HepG2 (cell line): Measurements from ENCODE around the gene CASKIN2. TPM values are rescaled to one million over a fixed set of nuclear protein-coding genes. Genes with fewer than 3 reads are reported as not detected.

Source experiments
- FOXA1 ChIP-seq, 2 experiments: fragments of 450-650 bp in 1 of 2; sonication (generic) in 1 of 2; formaldehyde crosslinking in 1 of 2; IDR thresholded peaks; 2 replicates each; pipeline versions ENCODE4 v1.4.0 to v1.6.1; 2016 to 2020; ENCODE audit warnings: missing genetic modification reagents in 1 of 2
- HNRNPH1 ChIP-seq: fragments of 200-400 bp; formaldehyde crosslinking; optimal IDR thresholded peaks from 2 replicates; pipeline ENCODE3; 2017; ENCODE audit warnings: mild to moderate bottlenecking, low read depth, low read length
- KAT8 ChIP-seq: IDR thresholded peaks from 2 replicates; pipeline ENCODE4 v1.6.1; 2016; ENCODE audit warnings: missing genetic modification reagents, missing compliant biosample characterization
- NCOA2 ChIP-seq: sonication (generic); formaldehyde crosslinking; IDR thresholded peaks from 2 replicates; pipeline ENCODE4 v1.8.0; 2022; ENCODE audit warnings: inconsistent platforms
- NRL ChIP-seq: sonication (generic); formaldehyde crosslinking; IDR thresholded peaks from 2 replicates; pipeline ENCODE4 v1.5.0; 2020; ENCODE audit warnings: missing genetic modification reagents, mild to moderate bottlenecking, moderate library complexity, borderline replicate concordance
- PHF21A ChIP-seq: sonication (generic); formaldehyde crosslinking; IDR thresholded peaks from 2 replicates; pipeline ENCODE4 v1.5.0; 2020; ENCODE audit warnings: mild to moderate bottlenecking, missing genetic modification reagents
- ZNF251 ChIP-seq: sonication (generic); formaldehyde crosslinking; IDR thresholded peaks from 2 replicates; pipeline ENCODE4 v1.9.0; 2021; ENCODE audit warnings: mild to moderate bottlenecking, missing genetic modification reagents
- polyA plus RNA-seq, 8 experiments: library from polyadenylated mRNA; depleted of rRNA in 3 of 8; stranded (reverse) in 7 of 8; unstranded in 1 of 8; fragments of >200 nt; fragmentation: Illumina TruSeq in 4 of 8; extraction: Trizol in 4 of 8; gene quantifications; 2 replicates each; pipeline versions ENCODE4 v1.2.1 to v1.2.3, GENCODE V29; 2011 to 2016; ENCODE audit warnings: low read depth in 4 of 8, missing spikeins in 1 of 8, mixed read lengths in 1 of 8; ENCODE audit not compliant: insufficient read depth in 1 of 8
- total RNA-seq, 5 experiments: library from RNA; depleted of rRNA; stranded (reverse); fragments of >200 nt; fragmentation: Illumina TruSeq; extraction: Trizol; gene quantifications; 2 replicates each; pipeline ENCODE4 v1.2.3, GENCODE V29; 2016; ENCODE audit warnings: low read depth in 1 of 5
- TF ChIP-seq, protein P1 (sequence below), 2 experiments: sonication (generic) in 1 of 2; formaldehyde crosslinking in 1 of 2; IDR thresholded peaks; 2 replicates each; pipeline versions ENCODE4 v1.4.0 to v1.6.1; 2016 to 2020; ENCODE audit warnings: borderline replicate concordance in 1 of 2, low read depth in 1 of 2, mild to moderate bottlenecking in 1 of 2, missing genetic modification reagents in 1 of 2
- TF ChIP-seq, protein P2 (sequence below): sonication (generic); formaldehyde crosslinking; IDR thresholded peaks from 2 replicates; pipeline ENCODE4 v1.5.1; 2020; ENCODE audit warnings: mild to moderate bottlenecking, moderate library complexity, missing genetic modification reagents
- TF ChIP-seq, protein P3 (sequence below): sonication (generic); formaldehyde crosslinking; IDR thresholded peaks from 2 replicates; pipeline ENCODE4 v1.8.1; 2023; ENCODE audit warnings: mild to moderate bottlenecking, missing genetic modification reagents
- TF ChIP-seq, protein P4 (sequence below): sonication (generic); formaldehyde crosslinking; IDR thresholded peaks from 2 replicates; pipeline ENCODE4 v1.4.0; 2020; ENCODE audit warnings: missing genetic modification reagents, borderline replicate concordance
- TF ChIP-seq, protein P5 (sequence below): sonication (generic); formaldehyde crosslinking; IDR thresholded peaks from 2 replicates; pipeline ENCODE4 v1.4.0; 2020; ENCODE audit warnings: mild to moderate bottlenecking, missing genetic modification reagents

Gene CASKIN2
- total and polyA plus RNA-seq, 2 of the 13 experiments (the other 11 are each of a cell fraction or from before 2014, with no cell fraction given): 5.2 to 7.8 TPM

DNA sequence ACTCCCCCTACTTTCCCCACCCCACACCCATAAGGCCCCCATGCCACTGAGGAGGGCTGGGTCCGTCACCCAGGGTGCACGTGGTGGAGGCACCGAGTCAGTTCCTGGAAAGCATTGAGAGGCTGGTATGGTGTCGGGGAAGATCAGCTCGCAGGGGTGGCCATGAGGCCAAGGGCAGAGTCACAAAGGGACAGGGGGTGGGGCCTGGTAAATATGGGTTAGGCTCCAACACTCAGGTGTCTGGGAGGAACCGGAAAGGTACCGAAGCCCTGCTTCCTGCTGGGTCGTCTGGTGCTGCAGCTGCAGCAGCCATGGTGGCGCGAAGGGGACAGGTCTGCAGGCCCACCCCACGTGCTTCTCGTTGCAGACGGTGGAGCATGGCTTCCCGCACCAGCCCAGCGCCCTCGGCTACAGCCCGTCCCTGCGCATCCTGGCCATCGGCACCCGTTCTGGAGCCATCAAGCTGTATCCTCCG is 40.4 kb upstream of the CASKIN2 start (continued):
- TF ChIP-seq, protein P1, sequence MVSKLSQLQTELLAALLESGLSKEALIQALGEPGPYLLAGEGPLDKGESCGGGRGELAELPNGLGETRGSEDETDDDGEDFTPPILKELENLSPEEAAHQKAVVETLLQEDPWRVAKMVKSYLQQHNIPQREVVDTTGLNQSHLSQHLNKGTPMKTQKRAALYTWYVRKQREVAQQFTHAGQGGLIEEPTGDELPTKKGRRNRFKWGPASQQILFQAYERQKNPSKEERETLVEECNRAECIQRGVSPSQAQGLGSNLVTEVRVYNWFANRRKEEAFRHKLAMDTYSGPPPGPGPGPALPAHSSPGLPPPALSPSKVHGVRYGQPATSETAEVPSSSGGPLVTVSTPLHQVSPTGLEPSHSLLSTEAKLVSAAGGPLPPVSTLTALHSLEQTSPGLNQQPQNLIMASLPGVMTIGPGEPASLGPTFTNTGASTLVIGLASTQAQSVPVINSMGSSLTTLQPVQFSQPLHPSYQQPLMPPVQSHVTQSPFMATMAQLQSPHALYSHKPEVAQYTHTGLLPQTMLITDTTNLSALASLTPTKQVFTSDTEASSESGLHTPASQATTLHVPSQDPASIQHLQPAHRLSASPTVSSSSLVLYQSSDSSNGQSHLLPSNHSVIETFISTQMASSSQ (IDR thresholded peaks at IDR 0.05; ENCODE audit: low read depth): no peak
- TF ChIP-seq, protein P1 (CRISPR knock-in tag; IDR thresholded peaks at IDR 0.05; ENCODE audit: borderline replicate concordance): peak; percentile 57; the same call in 1 of the 2 replicates
- no peak for TF ChIP-seq KAT8 (CRISPR knock-in tag)
- TF ChIP-seq, protein P2, sequence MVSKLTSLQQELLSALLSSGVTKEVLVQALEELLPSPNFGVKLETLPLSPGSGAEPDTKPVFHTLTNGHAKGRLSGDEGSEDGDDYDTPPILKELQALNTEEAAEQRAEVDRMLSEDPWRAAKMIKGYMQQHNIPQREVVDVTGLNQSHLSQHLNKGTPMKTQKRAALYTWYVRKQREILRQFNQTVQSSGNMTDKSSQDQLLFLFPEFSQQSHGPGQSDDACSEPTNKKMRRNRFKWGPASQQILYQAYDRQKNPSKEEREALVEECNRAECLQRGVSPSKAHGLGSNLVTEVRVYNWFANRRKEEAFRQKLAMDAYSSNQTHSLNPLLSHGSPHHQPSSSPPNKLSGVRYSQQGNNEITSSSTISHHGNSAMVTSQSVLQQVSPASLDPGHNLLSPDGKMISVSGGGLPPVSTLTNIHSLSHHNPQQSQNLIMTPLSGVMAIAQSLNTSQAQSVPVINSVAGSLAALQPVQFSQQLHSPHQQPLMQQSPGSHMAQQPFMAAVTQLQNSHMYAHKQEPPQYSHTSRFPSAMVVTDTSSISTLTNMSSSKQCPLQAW (CRISPR knock-in tag): peak; percentile 58; the same call in 1 of the 2 replicates
- TF ChIP-seq NCOA2 (CRISPR knock-in tag): 0 out of 2 replicates have a peak, but pooled peaks have one; percentile 12
- TF ChIP-seq HNRNPH1: no peak
- TF ChIP-seq, protein P3, sequence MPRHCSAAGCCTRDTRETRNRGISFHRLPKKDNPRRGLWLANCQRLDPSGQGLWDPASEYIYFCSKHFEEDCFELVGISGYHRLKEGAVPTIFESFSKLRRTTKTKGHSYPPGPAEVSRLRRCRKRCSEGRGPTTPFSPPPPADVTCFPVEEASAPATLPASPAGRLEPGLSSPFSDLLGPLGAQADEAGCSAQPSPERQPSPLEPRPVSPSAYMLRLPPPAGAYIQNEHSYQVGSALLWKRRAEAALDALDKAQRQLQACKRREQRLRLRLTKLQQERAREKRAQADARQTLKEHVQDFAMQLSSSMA: no peak
- TF ChIP-seq, protein P4, sequence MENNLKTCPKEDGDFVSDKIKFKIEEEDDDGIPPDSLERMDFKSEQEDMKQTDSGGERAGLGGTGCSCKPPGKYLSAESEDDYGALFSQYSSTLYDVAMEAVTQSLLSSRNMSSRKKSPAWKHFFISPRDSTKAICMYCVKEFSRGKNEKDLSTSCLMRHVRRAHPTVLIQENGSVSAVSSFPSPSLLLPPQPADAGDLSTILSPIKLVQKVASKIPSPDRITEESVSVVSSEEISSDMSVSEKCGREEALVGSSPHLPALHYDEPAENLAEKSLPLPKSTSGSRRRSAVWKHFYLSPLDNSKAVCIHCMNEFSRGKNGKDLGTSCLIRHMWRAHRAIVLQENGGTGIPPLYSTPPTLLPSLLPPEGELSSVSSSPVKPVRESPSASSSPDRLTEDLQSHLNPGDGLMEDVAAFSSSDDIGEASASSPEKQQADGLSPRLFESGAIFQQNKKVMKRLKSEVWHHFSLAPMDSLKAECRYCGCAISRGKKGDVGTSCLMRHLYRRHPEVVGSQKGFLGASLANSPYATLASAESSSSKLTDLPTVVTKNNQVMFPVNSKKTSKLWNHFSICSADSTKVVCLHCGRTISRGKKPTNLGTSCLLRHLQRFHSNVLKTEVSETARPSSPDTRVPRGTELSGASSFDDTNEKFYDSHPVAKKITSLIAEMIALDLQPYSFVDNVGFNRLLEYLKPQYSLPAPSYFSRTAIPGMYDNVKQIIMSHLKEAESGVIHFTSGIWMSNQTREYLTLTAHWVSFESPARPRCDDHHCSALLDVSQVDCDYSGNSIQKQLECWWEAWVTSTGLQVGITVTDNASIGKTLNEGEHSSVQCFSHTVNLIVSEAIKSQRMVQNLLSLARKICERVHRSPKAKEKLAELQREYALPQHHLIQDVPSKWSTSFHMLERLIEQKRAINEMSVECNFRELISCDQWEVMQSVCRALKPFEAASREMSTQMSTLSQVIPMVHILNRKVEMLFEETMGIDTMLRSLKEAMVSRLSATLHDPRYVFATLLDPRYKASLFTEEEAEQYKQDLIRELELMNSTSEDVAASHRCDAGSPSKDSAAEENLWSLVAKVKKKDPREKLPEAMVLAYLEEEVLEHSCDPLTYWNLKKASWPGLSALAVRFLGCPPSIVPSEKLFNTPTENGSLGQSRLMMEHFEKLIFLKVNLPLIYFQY (CRISPR knock-in tag): peak; percentile 18; the same call in 1 of the 2 replicates
- 0 out of 2 replicates have a peak, but pooled peaks have one; percentile 24 for TF ChIP-seq NRL (CRISPR knock-in tag)
- no peak for TF ChIP-seq ZNF251 (CRISPR knock-in tag)
- TF ChIP-seq FOXA1 (IDR thresholded peaks at IDR 0.05): no peak
- peak; percentile 56 for TF ChIP-seq FOXA1 (CRISPR knock-in tag; IDR thresholded peaks at IDR 0.05)
- TF ChIP-seq, protein P5, sequence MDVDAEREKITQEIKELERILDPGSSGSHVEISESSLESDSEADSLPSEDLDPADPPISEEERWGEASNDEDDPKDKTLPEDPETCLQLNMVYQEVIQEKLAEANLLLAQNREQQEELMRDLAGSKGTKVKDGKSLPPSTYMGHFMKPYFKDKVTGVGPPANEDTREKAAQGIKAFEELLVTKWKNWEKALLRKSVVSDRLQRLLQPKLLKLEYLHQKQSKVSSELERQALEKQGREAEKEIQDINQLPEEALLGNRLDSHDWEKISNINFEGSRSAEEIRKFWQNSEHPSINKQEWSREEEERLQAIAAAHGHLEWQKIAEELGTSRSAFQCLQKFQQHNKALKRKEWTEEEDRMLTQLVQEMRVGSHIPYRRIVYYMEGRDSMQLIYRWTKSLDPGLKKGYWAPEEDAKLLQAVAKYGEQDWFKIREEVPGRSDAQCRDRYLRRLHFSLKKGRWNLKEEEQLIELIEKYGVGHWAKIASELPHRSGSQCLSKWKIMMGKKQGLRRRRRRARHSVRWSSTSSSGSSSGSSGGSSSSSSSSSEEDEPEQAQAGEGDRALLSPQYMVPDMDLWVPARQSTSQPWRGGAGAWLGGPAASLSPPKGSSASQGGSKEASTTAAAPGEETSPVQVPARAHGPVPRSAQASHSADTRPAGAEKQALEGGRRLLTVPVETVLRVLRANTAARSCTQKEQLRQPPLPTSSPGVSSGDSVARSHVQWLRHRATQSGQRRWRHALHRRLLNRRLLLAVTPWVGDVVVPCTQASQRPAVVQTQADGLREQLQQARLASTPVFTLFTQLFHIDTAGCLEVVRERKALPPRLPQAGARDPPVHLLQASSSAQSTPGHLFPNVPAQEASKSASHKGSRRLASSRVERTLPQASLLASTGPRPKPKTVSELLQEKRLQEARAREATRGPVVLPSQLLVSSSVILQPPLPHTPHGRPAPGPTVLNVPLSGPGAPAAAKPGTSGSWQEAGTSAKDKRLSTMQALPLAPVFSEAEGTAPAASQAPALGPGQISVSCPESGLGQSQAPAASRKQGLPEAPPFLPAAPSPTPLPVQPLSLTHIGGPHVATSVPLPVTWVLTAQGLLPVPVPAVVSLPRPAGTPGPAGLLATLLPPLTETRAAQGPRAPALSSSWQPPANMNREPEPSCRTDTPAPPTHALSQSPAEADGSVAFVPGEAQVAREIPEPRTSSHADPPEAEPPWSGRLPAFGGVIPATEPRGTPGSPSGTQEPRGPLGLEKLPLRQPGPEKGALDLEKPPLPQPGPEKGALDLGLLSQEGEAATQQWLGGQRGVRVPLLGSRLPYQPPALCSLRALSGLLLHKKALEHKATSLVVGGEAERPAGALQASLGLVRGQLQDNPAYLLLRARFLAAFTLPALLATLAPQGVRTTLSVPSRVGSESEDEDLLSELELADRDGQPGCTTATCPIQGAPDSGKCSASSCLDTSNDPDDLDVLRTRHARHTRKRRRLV (CRISPR knock-in tag): no peak
- peak; percentile 56; the same call in 1 of the 2 replicates for TF ChIP-seq PHF21A (CRISPR knock-in tag)
